ENCODE results near the gene TUBG1. TPM values are rescaled to one million over a fixed set of nuclear protein-coding genes. Genes with fewer than 3 reads are reported as not detected.

The TUBG1 gene
- total RNA-seq, 1 experiment from 2014 or later: 140 TPM

- Mint-ChIP-seq H3K9me3 (no peaks in the 10 kb centered on the region), H3K27me3 (ENCODE audit: low read depth) (no peaks in the 10 kb centered on the region), H3K4me1 (no peaks in the 10 kb centered on the region), H3K36me3 (peaks cover 6% of the 10 kb centered on the region; the same call in 1 of the 2 replicates), H3K27ac (no peak overlapping the region), H3K4me3 (no peak overlapping the region)
- TF ChIP-seq FOXP1 (CRISPR knock-in tag; IDR thresholded peaks at IDR 0.05; ENCODE audit: borderline replicate concordance) (no peak), USF1 (CRISPR knock-in tag; IDR thresholded peaks at IDR 0.05) (no peak), ZBTB21 (CRISPR knock-in tag; IDR thresholded peaks at IDR 0.05; ENCODE audit: borderline replicate concordance) (no peak), HMGA2 (CRISPR knock-in tag; IDR thresholded peaks at IDR 0.05) (no peak), ZNF121 (CRISPR knock-in tag; IDR thresholded peaks at IDR 0.05) (no peak), NR2C2 (CRISPR knock-in tag; IDR thresholded peaks at IDR 0.05) (no peak), FOXP4 (CRISPR knock-in tag; IDR thresholded peaks at IDR 0.05) (no peak), TEAD1 (CRISPR knock-in tag; IDR thresholded peaks at IDR 0.05) (no peak), ZSCAN18 (CRISPR knock-in tag; IDR thresholded peaks at IDR 0.05) (no peak), NR3C1 (CRISPR knock-in tag; conservative IDR thresholded peaks at IDR 0.05; ENCODE audit: low read depth) (no peak), ZNF317 (CRISPR knock-in tag; IDR thresholded peaks at IDR 0.05; ENCODE audit: borderline replicate concordance, low read depth) (no peak)
- ChIA-PET CTCF (interaction anchor here (1.0 kb wide), 1 partner anchor 13 kb away, joined by 3 read pairs; the partner anchor contains the start of genes RETREG3 and TUBG1), POLR2A (interaction anchor here (0.6 to 1.2 kb wide), 2 partner anchors 13 to 252 kb away, joined by 3 read pairs; partner anchors contain the start of gene RETREG3)
- no peak for DNase-seq (ENCODE audit: low spot score)
- ATAC-seq: no peak
Observed at GRCh38 chr17:42596386-42596785, 13.1 kb upstream of the TUBG1 start.

GRCh38 chr17:42598905-42599304 lies 10.6 kb upstream of the TUBG1 start:
- Mint-ChIP-seq H3K36me3 (peaks cover 7% of the 10 kb centered on the region; the same call in 1 of the 2 replicates), H3K9me3 (no peaks in the 10 kb centered on the region), H3K27ac (peak overlapping the region; percentile 88), H3K27me3 (ENCODE audit: low read depth) (no peaks in the 10 kb centered on the region), H3K4me1 (no peaks in the 10 kb centered on the region), H3K4me3 (no peak overlapping the region)
- ATAC-seq (no peak), DNase-seq (ENCODE audit: low spot score) (no peak)
- ChIA-PET CTCF (interaction anchor here (0.7 to 2.0 kb wide), 5 partner anchors 11 to 75 kb away, joined by 3 to 8 read pairs (median 4); no protein-coding TSS in a partner anchor), POLR2A (no interaction called here)
- TF ChIP-seq GTF2I (CRISPR knock-in tag; conservative IDR thresholded peaks at IDR 0.05): no peak
- TF ChIP-seq USF1 (CRISPR knock-in tag; IDR thresholded peaks at IDR 0.05): no peak
- no peak for TF ChIP-seq ETV6 (CRISPR knock-in tag; IDR thresholded peaks at IDR 0.05)
- no peak for TF ChIP-seq PRRX2 (CRISPR knock-in tag; IDR thresholded peaks at IDR 0.05)
- no peak for TF ChIP-seq NFYB (CRISPR knock-in tag; conservative IDR thresholded peaks at IDR 0.05; ENCODE audit: low read depth)
- no peak for TF ChIP-seq PRDM15 (CRISPR knock-in tag; IDR thresholded peaks at IDR 0.05)
- no peak for TF ChIP-seq ATF6 (CRISPR knock-in tag; IDR thresholded peaks at IDR 0.05)
- no peak for TF ChIP-seq ERG (CRISPR knock-in tag; IDR thresholded peaks at IDR 0.05)
- no peak for TF ChIP-seq CDX4 (CRISPR knock-in tag; IDR thresholded peaks at IDR 0.05; ENCODE audit: borderline replicate concordance)
- TF ChIP-seq ZNF232 (CRISPR knock-in tag; IDR thresholded peaks at IDR 0.05): no peak
- TF ChIP-seq ATF2 (CRISPR knock-in tag; IDR thresholded peaks at IDR 0.05; ENCODE audit: borderline replicate concordance, low read depth): no peak

Measured in WTC11 (cell line).